Keratinocyte (primary cell): ENCODE results near the gene ZNF446.

ENCODE experiments used
- CTCF ChIP-seq, 3 experiments: IDR thresholded peaks in 1 of 3; conservative IDR thresholded peaks in 1 of 3; optimal IDR thresholded peaks in 1 of 3; 2 replicates in 2 of 3; 3 replicates in 1 of 3; pipeline versions ENCODE3 to v1.5.1; 2011; ENCODE audit warnings: low read length in 3 of 3, mild to moderate bottlenecking in 3 of 3, moderate library complexity in 2 of 3, control low read depth in 1 of 3, inconsistent platforms in 1 of 3; ENCODE audit not compliant: insufficient read depth in 2 of 3; ENCODE audit errors: extremely low read depth in 1 of 3
- EZH2 ChIP-seq: IDR thresholded peaks from one replicate; pipeline ENCODE4 v1.6.1; 2012; ENCODE audit warnings: inconsistent platforms, mild to moderate bottlenecking, low read length, moderate library complexity

- TF ChIP-seq EZH2 (no peak), CTCF (optimal IDR thresholded peaks at IDR 0.05 in 1 of 3, IDR thresholded peaks at IDR 0.05 in 1 of 3, conservative IDR thresholded peaks at IDR 0.05 in 1 of 3; ENCODE audit: extremely low read depth in 1 of 3, insufficient read depth in 2 of 3, low read length in 3 of 3) (peak; percentile 72 to 75 (median 75))
Observed at GRCh38 chr19:58519087-58519354, 42.9 kb downstream of the ZNF446 start.
